HCT116 (cell line): ENCODE results near the gene ZFPL1. TPM values are rescaled to one million over a fixed set of nuclear protein-coding genes. Genes with fewer than 3 reads are reported as not detected.
A peak's percentile ranks its signal among the peaks of the same experiment; 100 is the strongest.

ENCODE experiments used
- ATAC-seq: fragments of 200-7000 bp; cut with Tn5 transposase; 2 replicates; pipeline ENCODE4 v1.9.1; 2020; ENCODE audit warnings: mild to moderate bottlenecking, moderate library complexity
- BruUV-seq: library from RNA; stranded (reverse); fragments of 400-500 nt; replicated peaks from 2 replicates; lab custom pipeline; 2021; lab: Mats Ljungman, UMichigan
- CTCF ChIA-PET: fragments of 300-600 bp; sonication (Branson Sonifier 250); formaldehyde crosslinking; loops from one replicate; lab custom pipeline; 2021; ENCODE audit warnings: antibody characterized with exemption; lab: Charles Lee
- POLR2A ChIA-PET: fragments of 300-600, 350-600 bp; sonication (Branson Sonifier 250); formaldehyde crosslinking; loops from one replicate; lab custom pipeline; 2021; ENCODE audit warnings: antibody characterized with exemption; lab: Charles Lee
- RAD21 ChIA-PET, 2 experiments: fragments of 300-600 bp; sonication (Branson Sonifier 250); formaldehyde crosslinking; loops; one replicate each; lab custom pipeline; 2023; ENCODE audit warnings: low total read pairs in 2 of 2; ENCODE audit not compliant: uncharacterized antibody in 2 of 2, unreplicated experiment in 2 of 2, low non-redundant PET in 1 of 2; lab: Charles Lee
- DNase-seq: peaks from one replicate; pipeline ENCODE4 v3.0.0-alpha.2; 2010; ENCODE audit warnings: low read depth, low spot score
- H2AFZ ChIP-seq: fragments of 200-600 bp; shearing (Covaris generic), sonication (generic); 2 replicates; pipeline ENCODE4 v1.6.1; 2017; ENCODE audit warnings: low read depth, mixed run types, mixed read lengths, antibody characterized with exemption, low read length; ENCODE audit not compliant: poor library complexity, severe bottlenecking
- H3K27ac ChIP-seq: 2 replicates; pipeline ENCODE4 v1.5.1; 2012; ENCODE audit warnings: low read depth, low read length
- H3K27me3 ChIP-seq: fragments of 200-600 bp; sonication (generic); 2 replicates; pipeline ENCODE4 v1.6.1; 2016; ENCODE audit warnings: mixed run types, low read length, mixed read lengths; ENCODE audit not compliant: insufficient read depth
- H3K36me3 ChIP-seq, 2 experiments: fragments of 200-500 bp in 1 of 2; fragments of 200-600 bp in 1 of 2; sonication (Bioruptor generic) in 1 of 2; sonication (generic) in 1 of 2; 2 replicates each; pipeline versions ENCODE4 v1.5.1 to v1.6.1; 2014 to 2016; ENCODE audit warnings: low read length in 2 of 2, inconsistent platforms in 1 of 2, mixed read lengths in 1 of 2, mixed run types in 1 of 2; ENCODE audit not compliant: insufficient read depth in 2 of 2, control insufficient read depth in 1 of 2
- H3K4me1 ChIP-seq, 2 experiments: fragments of 200-600 bp in 1 of 2; sonication (generic) in 1 of 2; 2 replicates each; pipeline versions ENCODE4 v1.5.1 to v1.6.1; 2012 to 2017; ENCODE audit warnings: low read length in 2 of 2, inconsistent platforms in 1 of 2, mild to moderate bottlenecking in 1 of 2, mixed read lengths in 1 of 2, mixed run types in 1 of 2, moderate library complexity in 1 of 2; ENCODE audit not compliant: insufficient read depth in 2 of 2, control insufficient read depth in 1 of 2
- H3K4me2 ChIP-seq: fragments of 200-600 bp; sonication (generic); 2 replicates; pipeline ENCODE4 v1.6.1; 2017; ENCODE audit warnings: mixed run types, low read length, mixed read lengths
- H3K4me3 ChIP-seq, 2 experiments: fragments of 200-600 bp in 1 of 2; sonication (generic) in 1 of 2; replicated peaks in 1 of 2; 2 replicates each; pipeline ENCODE4 v1.5.1; 2011 to 2016; ENCODE audit warnings: low read length in 2 of 2, control low read depth in 1 of 2, low read depth in 1 of 2, mild to moderate bottlenecking in 1 of 2, mixed read lengths in 1 of 2, mixed run types in 1 of 2
- H3K79me2 ChIP-seq: fragments of 200-600 bp; sonication (generic); 2 replicates; pipeline ENCODE4 v1.6.1; 2017; ENCODE audit warnings: mild to moderate bottlenecking, mixed run types, low read length, moderate library complexity, mixed read lengths; ENCODE audit not compliant: insufficient read depth
- H3K9ac ChIP-seq: fragments of 200-600 bp; sonication (generic); 2 replicates; pipeline ENCODE4 v1.6.1; 2016; ENCODE audit warnings: low read length, mixed read lengths
- H3K9me2 ChIP-seq: fragments of 200-600 bp; sonication (generic), shearing (Covaris generic); 2 replicates; pipeline ENCODE4 v1.6.1; 2017; ENCODE audit warnings: mixed run types, mild to moderate bottlenecking, moderate library complexity; ENCODE audit not compliant: insufficient read depth
- H3K9me3 ChIP-seq, 2 experiments: fragments of 200-500 bp in 1 of 2; fragments of 200-600 bp in 1 of 2; sonication (Bioruptor generic) in 1 of 2; sonication (generic) in 1 of 2; 2 replicates each; pipeline ENCODE4 v1.6.1; 2014 to 2017; ENCODE audit warnings: low read length in 2 of 2, mixed read lengths in 2 of 2, inconsistent platforms in 1 of 2, low read depth in 1 of 2, mild to moderate bottlenecking in 1 of 2, mixed run types in 1 of 2, moderate library complexity in 1 of 2; ENCODE audit not compliant: control insufficient read depth in 1 of 2, insufficient read depth in 1 of 2
- H4K20me1 ChIP-seq: fragments of 200-600 bp; sonication (generic), shearing (Covaris generic); 2 replicates; pipeline ENCODE4 v1.6.1; 2017; ENCODE audit warnings: mixed run types, mild to moderate bottlenecking, moderate library complexity; ENCODE audit not compliant: insufficient read depth
- ATF3 ChIP-seq: IDR thresholded peaks from 2 replicates; pipeline ENCODE4 v1.6.1; 2012
- CEBPB ChIP-seq: IDR thresholded peaks from 2 replicates; pipeline ENCODE4 v1.6.1; 2012; ENCODE audit warnings: low read depth
- CTCF ChIP-seq, 3 experiments: fragments of 200-600 bp in 1 of 3; sonication (generic) in 1 of 3; IDR thresholded peaks in 2 of 3; conservative IDR thresholded peaks in 1 of 3; 2 replicates each; pipeline ENCODE4 v1.5.1; 2012 to 2017; ENCODE audit warnings: low read depth in 2 of 3, low read length in 2 of 3, antibody characterized with exemption in 1 of 3, borderline replicate concordance in 1 of 3, control low read depth in 1 of 3, mild to moderate bottlenecking in 1 of 3, mixed read lengths in 1 of 3, mixed run types in 1 of 3, moderate library complexity in 1 of 3; ENCODE audit not compliant: insufficient read depth in 1 of 3
- EGR1 ChIP-seq: IDR thresholded peaks from 2 replicates; pipeline ENCODE4 v1.6.1; 2012; ENCODE audit warnings: low read depth
- EZH2 ChIP-seq: fragments of 200-600 bp; sonication (generic); IDR thresholded peaks from 2 replicates; pipeline ENCODE4 v1.6.1; 2017; ENCODE audit warnings: antibody characterized with exemption, mixed run types
- EZH2phosphoT487 ChIP-seq: fragments of 200-600 bp; IDR thresholded peaks from 2 replicates; pipeline ENCODE4 v1.6.1; 2018; ENCODE audit warnings: antibody characterized with exemption, borderline replicate concordance
- FOSL1 ChIP-seq: IDR thresholded peaks from 2 replicates; pipeline ENCODE4 v1.6.1; 2012; ENCODE audit warnings: low read depth
- JUND ChIP-seq: IDR thresholded peaks from 2 replicates; pipeline ENCODE4 v1.6.1; 2012
- POLR2AphosphoS5 ChIP-seq: IDR thresholded peaks from 2 replicates; pipeline ENCODE4 v1.6.1; 2011; ENCODE audit warnings: mild to moderate bottlenecking, low read depth, low read length, moderate library complexity
- RAD21 ChIP-seq: IDR thresholded peaks from 2 replicates; pipeline ENCODE4 v1.6.1; 2012; ENCODE audit warnings: low read depth, mild to moderate bottlenecking
- SP1 ChIP-seq: IDR thresholded peaks from 2 replicates; pipeline ENCODE4 v1.6.1; 2012; ENCODE audit warnings: low read depth
- TCF7L2 ChIP-seq: IDR thresholded peaks from 2 replicates; pipeline ENCODE4 v1.7.0; 2011; ENCODE audit warnings: borderline replicate concordance, inconsistent platforms; ENCODE audit not compliant: insufficient read depth, insufficient read length; ENCODE audit errors: extremely low read depth
- YY1 ChIP-seq: IDR thresholded peaks from 2 replicates; pipeline ENCODE4 v1.6.1; 2011; ENCODE audit warnings: low read length, low read depth, moderate library complexity, mild to moderate bottlenecking; ENCODE audit not compliant: insufficient replicate concordance; ENCODE audit errors: extremely low read depth
- intact Hi-C: fragments of 100-400 bp; cut with micrococcal nuclease; formaldehyde crosslinking; loops from 2 replicates; pipeline ENCODE4 v1.10.0; 2022
- total RNA-seq: library from RNA; stranded (reverse); gene quantifications from one replicate; pipeline ENCODE4 v1.2.1, GENCODE V29; 2021; ENCODE audit not compliant: unreplicated experiment
- TF ChIP-seq, protein P1 (sequence below): IDR thresholded peaks from 2 replicates; pipeline ENCODE4 v1.6.1; 2011; ENCODE audit warnings: mild to moderate bottlenecking, low read length, moderate library complexity; ENCODE audit not compliant: insufficient replicate concordance; ENCODE audit errors: extremely low read depth
- TF ChIP-seq, protein P2 (sequence below): IDR thresholded peaks from 2 replicates; pipeline ENCODE4 v1.6.1; 2012

ZFPL1 gene
- total RNA-seq, 1 experiment from 2014 or later, result 35.3 TPM

DNA sequence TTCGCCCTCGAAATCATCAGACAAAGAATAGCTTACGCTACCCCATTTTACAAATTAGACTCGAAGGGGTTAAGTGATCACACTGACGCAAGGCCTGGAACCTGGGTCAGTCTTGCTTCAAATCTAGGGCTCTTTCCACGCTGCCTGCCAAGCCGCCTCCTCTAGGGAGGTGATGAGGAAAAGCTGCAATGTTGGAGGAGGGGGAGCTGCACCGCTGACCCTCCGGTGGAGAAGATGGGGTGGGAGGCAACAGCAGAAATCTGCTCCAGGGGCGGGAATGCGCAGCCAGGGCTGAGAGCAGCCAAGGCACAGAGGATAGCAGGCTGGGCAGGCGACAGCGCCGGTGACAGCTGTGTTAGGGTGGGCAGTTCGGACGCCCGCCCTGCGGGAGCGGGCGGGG lies 49.7 kb downstream of the ZFPL1 start (continued):
- TF ChIP-seq FOSL1, result no peak
- TF ChIP-seq EZH2phosphoT487, result no peak

GRCh38 chr11:65134240-65134951 lies 50.4 kb downstream of the ZFPL1 start, which contains the start of gene SYVN1:
TSS of gene SYVN1 (minus strand) at chr11:65134519. CDS start at chr11:65133601, 918 bp downstream.
- Histone ChIP-seq H3K9ac (peak within 1 kb of the TSS; percentile 89), H3K36me3 (peaks cover 14 to 29% of the 10 kb centered on the region in 2 experiments; a peak in 3 of 4 replicates), H3K79me2 (peaks cover 27% of the 10 kb centered on the region), H3K27ac (peak within 1 kb of the TSS; percentile 89), H3K9me3 (no peaks in the 10 kb centered on the region), H3K4me3 (peak within 1 kb of the TSS; percentile 81 to 98), H4K20me1 (no peaks in the 10 kb centered on the region), H3K4me1 (peaks cover 9 to 28% of the 10 kb centered on the region in 2 experiments; a peak in 3 of 4 replicates), H2AFZ (no peak within 1 kb of the TSS), H3K27me3 (no peaks in the 10 kb centered on the region), H3K4me2 (peak within 1 kb of the TSS; percentile 95), H3K9me2 (no peaks in the 10 kb centered on the region)
- peak; percentile 76 for ATAC-seq
- peak; percentile 75 for DNase-seq
- ChIA-PET CTCF (interaction anchor here (1.2 to 2.6 kb wide), 6 partner anchors 10 to 46 kb away, joined by 3 to 9 read pairs (median 5); partner anchors contain the start of genes TM7SF2 and ZNHIT2), POLR2A (interaction anchor here (0.6 to 4.1 kb wide), 17 partner anchors 9 to 331 kb away, joined by 3 to 52 read pairs (median 4); partner anchors contain the start of genes CAPN1, FAU, MRPL49 and NEAT1), RAD21 (interaction anchor here (0.6 to 1.1 kb wide), 3 partner anchors 12 to 47 kb away, joined by 3 to 4 read pairs (median 3); partner anchors contain the start of genes CAPN1 (in 1 of the 2), FAU (in 1 of the 2) and MRPL49 (in 1 of the 2))
- intact Hi-C loops, result loop anchor here (2.0 kb wide), 1 partner anchor 46 kb away; the partner anchor contains the start of gene CAPN1
- BruUV-seq, result no TSS peak
- peak; percentile 61 for TF ChIP-seq TCF7L2
- no peak for TF ChIP-seq CEBPB
- TF ChIP-seq YY1, result peak; percentile 41
- TF ChIP-seq SP1, result no peak
- TF ChIP-seq, protein P1, sequence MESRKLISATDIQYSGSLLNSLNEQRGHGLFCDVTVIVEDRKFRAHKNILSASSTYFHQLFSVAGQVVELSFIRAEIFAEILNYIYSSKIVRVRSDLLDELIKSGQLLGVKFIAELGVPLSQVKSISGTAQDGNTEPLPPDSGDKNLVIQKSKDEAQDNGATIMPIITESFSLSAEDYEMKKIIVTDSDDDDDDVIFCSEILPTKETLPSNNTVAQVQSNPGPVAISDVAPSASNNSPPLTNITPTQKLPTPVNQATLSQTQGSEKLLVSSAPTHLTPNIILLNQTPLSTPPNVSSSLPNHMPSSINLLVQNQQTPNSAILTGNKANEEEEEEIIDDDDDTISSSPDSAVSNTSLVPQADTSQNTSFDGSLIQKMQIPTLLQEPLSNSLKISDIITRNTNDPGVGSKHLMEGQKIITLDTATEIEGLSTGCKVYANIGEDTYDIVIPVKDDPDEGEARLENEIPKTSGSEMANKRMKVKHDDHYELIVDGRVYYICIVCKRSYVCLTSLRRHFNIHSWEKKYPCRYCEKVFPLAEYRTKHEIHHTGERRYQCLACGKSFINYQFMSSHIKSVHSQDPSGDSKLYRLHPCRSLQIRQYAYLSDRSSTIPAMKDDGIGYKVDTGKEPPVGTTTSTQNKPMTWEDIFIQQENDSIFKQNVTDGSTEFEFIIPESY, result peak; percentile 43
- TF ChIP-seq POLR2AphosphoS5, result peak; percentile 73
- TF ChIP-seq RAD21, result no peak
- TF ChIP-seq JUND, result no peak
- no peak for TF ChIP-seq EZH2
- TF ChIP-seq ATF3, result no peak
- TF ChIP-seq, protein P2, sequence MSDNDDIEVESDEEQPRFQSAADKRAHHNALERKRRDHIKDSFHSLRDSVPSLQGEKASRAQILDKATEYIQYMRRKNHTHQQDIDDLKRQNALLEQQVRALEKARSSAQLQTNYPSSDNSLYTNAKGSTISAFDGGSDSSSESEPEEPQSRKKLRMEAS, result no peak
- TF ChIP-seq CTCF (IDR thresholded peaks at IDR 0.05 in 2 of 3, conservative IDR thresholded peaks at IDR 0.05 in 1 of 3; ENCODE audit: borderline replicate concordance in 1 of 3, insufficient read depth in 1 of 3, low read depth in 2 of 3, low read length in 2 of 3), result no peak
- TF ChIP-seq EGR1, result no peak
